Nephron progenitor cell (in vitro differentiated cells): ENCODE measurements around the gene NALCN.

Experiments
- DNase-seq: peaks from one replicate; pipeline ENCODE4 v3.0.0; 2021
- H3K27ac Mint-ChIP-seq: 2 replicates; pipeline ENCODE4 v1.8.0; 2021; ENCODE audit warnings: mild to moderate bottlenecking, moderate library complexity, mixed read lengths
- H3K27me3 Mint-ChIP-seq: 2 replicates; pipeline ENCODE4 v1.8.0; 2021; ENCODE audit warnings: mild to moderate bottlenecking, low read depth, mixed read lengths; ENCODE audit not compliant: poor library complexity
- H3K36me3 Mint-ChIP-seq: 2 replicates; pipeline ENCODE4 v1.8.0; 2021; ENCODE audit warnings: low read depth, mixed read lengths
- H3K4me1 Mint-ChIP-seq: 2 replicates; pipeline ENCODE4 v1.8.0; 2021; ENCODE audit warnings: mixed read lengths
- H3K4me3 Mint-ChIP-seq: 2 replicates; pipeline ENCODE4 v1.8.0; 2021; ENCODE audit warnings: mild to moderate bottlenecking, moderate library complexity, mixed read lengths
- H3K9me3 Mint-ChIP-seq: 2 replicates; pipeline ENCODE4 v1.8.0; 2021; ENCODE audit warnings: mild to moderate bottlenecking, moderate library complexity, mixed read lengths
- TF ChIP-seq, protein P1 (sequence below): fragments of 200-600 bp; sonication (generic); IDR thresholded peaks from 2 replicates; pipeline ENCODE4 v1.5.0; 2021; ENCODE audit warnings: antibody characterized with exemption

NALCN gene

DNA sequence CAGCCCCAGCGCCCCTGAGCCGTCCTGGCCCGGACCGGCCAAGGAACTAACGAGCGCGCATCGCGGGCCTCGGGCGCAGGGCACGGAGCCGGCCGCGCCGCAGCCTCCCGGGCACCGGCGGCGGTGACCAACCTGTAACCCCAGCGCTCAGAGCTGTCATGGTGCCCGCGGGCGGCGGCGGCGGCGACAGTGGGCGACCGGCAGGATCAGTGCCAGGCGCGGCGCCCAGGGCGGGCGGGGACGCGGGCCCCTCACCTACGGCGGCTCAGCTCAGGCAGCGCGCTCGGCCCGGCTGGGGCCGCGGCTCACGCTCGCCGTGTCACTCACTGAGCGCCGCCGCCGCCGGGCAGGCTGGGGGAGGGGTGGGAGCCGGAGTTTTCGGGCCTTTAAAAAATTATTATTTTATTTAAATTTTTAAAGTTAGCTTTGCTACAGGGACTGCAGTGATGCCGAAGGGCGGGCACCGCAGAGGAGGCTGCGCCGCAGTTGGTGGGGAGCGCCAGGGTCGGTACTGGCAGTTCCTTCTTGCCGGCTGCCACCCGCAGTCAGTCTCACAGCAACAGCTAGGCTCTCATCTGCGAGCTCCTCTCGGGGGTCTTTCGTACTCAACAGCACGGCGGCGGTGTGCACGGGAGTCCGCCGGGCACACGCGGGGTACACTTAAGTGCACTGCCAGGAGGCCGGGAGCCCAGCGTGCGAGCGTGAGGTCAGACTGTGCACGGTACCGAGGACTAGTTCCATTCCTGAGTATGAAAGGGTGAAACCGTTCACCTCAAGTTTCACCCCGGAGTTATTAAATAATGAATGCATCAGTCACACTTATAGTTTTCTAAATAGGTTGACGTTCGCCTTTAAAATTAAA lies at the start of gene NALCN:
TSS of gene NALCN (minus strand) at position 328 of the 862 bp plus-strand sequence. CDS start 17,382 bp downstream, outside the sequence.
- peak; percentile 65 for DNase-seq
- Mint-ChIP-seq H3K27me3 (peaks cover 61% of the 10 kb centered on the region), H3K4me1 (peaks cover 8% of the 10 kb centered on the region), H3K4me3 (peak within 1 kb of the TSS; percentile 89), H3K9me3 (peaks cover 8% of the 10 kb centered on the region), H3K36me3 (no peaks in the 10 kb centered on the region), H3K27ac (no peak within 1 kb of the TSS)
- TF ChIP-seq, protein P1, sequence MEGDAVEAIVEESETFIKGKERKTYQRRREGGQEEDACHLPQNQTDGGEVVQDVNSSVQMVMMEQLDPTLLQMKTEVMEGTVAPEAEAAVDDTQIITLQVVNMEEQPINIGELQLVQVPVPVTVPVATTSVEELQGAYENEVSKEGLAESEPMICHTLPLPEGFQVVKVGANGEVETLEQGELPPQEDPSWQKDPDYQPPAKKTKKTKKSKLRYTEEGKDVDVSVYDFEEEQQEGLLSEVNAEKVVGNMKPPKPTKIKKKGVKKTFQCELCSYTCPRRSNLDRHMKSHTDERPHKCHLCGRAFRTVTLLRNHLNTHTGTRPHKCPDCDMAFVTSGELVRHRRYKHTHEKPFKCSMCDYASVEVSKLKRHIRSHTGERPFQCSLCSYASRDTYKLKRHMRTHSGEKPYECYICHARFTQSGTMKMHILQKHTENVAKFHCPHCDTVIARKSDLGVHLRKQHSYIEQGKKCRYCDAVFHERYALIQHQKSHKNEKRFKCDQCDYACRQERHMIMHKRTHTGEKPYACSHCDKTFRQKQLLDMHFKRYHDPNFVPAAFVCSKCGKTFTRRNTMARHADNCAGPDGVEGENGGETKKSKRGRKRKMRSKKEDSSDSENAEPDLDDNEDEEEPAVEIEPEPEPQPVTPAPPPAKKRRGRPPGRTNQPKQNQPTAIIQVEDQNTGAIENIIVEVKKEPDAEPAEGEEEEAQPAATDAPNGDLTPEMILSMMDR = no peak

DNA sequence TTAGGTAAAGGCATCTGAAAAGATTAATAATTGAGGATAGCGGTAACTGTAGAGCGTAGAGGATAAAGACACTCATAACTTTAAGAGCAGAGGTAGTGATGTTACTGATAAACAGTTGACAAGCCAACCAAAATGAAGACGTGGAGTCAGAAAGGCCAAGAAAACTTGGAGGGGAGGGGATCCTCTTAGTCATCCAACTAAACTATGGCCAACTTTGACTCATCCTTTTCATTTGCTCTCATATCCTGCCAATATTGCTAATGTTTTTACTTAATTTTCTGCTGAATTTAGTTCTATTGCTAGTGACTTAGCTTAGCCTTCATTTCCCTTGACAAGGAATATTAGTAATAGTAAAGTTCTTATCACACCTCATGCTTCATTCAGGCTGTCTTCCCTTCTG lies 49.6 kb upstream of the NALCN start:
- H3K9me3 Mint-ChIP-seq = no peaks in the 10 kb centered on the region
- no peaks in the 10 kb centered on the region for H3K36me3 Mint-ChIP-seq
- TF ChIP-seq, protein P1 = no peak
- no peak overlapping the region for H3K27ac Mint-ChIP-seq
- H3K27me3 Mint-ChIP-seq = peaks cover 3% of the 10 kb centered on the region
- no peak overlapping the region for H3K4me3 Mint-ChIP-seq
- DNase-seq = no peak
- no peaks in the 10 kb centered on the region for H3K4me1 Mint-ChIP-seq

GRCh38 chr13:101457176-101457575 lies 40.9 kb upstream of the NALCN start:
- no peak overlapping the region for H3K4me3 Mint-ChIP-seq

DNA sequence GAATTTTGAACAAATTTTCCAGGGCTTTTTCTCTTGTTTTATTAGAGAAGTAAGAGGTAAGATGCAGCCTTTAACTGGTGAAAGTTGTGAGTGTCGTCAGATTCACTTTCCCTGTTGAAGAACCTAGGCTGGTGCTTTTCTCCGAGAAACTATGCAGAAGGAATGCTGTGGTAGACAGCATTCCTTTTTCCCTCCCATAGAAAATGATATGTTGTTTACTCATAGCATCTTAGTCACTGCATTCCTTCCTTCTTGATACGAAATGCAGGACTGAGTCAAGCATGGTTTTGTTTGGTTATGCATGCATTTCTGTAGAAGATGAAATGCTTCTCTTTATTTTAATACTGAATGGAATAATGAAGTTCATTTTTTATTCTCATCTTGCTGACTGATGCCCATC lies 39.6 kb upstream of the NALCN start:
- no peak overlapping the region for H3K4me3 Mint-ChIP-seq
- no peaks in the 10 kb centered on the region for H3K4me1 Mint-ChIP-seq
- H3K36me3 Mint-ChIP-seq = no peaks in the 10 kb centered on the region
- peaks cover 7% of the 10 kb centered on the region for H3K27me3 Mint-ChIP-seq
- DNase-seq = no peak
- H3K9me3 Mint-ChIP-seq = peaks cover 10% of the 10 kb centered on the region
- TF ChIP-seq, protein P1 = no peak
- H3K27ac Mint-ChIP-seq = no peak overlapping the region

More at GRCh38 chr13:101457176-101457575, 40.9 kb upstream of the NALCN start:
- Mint-ChIP-seq H3K27me3 (peaks cover 10% of the 10 kb centered on the region), H3K27ac (no peak overlapping the region), H3K36me3 (no peaks in the 10 kb centered on the region), H3K9me3 (peaks cover 10% of the 10 kb centered on the region), H3K4me1 (no peaks in the 10 kb centered on the region)
- TF ChIP-seq, protein P1 = no peak
- DNase-seq = no peak

DNA sequence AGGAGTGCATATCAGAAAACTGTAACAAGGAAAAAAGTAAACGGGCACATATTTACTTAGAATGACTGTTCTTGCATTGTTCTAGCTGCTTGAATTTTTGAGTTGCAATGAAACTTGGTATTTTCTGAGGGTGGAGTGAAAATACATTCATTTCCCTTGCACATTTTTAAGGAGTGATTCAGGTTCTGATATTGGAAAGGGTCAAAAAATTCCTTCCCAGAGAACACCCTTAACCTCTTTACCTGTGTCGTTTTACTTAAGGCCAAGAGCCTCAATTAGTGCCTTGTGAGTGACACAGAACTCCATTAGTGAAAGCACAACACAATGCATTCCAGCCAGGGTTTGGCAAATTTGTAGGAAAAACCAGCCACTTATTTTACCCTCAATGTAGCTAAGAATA lies 38.5 kb upstream of the NALCN start:
- Mint-ChIP-seq H3K27me3 (peaks cover 7% of the 10 kb centered on the region), H3K4me3 (no peak overlapping the region), H3K36me3 (no peaks in the 10 kb centered on the region), H3K9me3 (no peaks in the 10 kb centered on the region), H3K4me1 (no peaks in the 10 kb centered on the region), H3K27ac (no peak overlapping the region)
- TF ChIP-seq, protein P1 = no peak
- no peak for DNase-seq

DNA sequence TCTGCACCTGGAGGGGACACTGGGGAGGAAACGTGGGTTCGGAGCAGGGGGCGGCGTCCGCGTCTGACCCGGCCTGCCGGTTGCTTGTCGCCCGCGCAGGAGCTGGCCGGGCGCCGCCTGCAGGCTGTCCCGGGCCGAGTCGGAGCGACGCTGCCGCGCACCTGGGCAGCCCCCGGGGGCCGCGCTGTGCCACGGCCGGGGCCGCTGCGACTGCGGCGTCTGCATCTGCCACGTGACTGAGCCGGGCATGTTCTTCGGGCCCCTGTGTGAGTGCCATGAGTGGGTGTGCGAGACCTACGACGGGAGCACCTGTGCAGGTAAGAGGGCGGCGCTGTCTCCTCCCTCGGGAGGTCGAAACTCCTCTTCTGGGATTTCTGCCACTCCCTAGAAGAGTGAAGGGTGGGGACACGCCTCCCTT lies 37.5 kb upstream of the NALCN start:
- Mint-ChIP-seq H3K4me1 (no peaks in the 10 kb centered on the region), H3K4me3 (no peak overlapping the region), H3K36me3 (no peaks in the 10 kb centered on the region), H3K9me3 (no peaks in the 10 kb centered on the region), H3K27ac (no peak overlapping the region), H3K27me3 (peaks cover 7% of the 10 kb centered on the region)
- TF ChIP-seq, protein P1 = no peak
- DNase-seq = no peak
